Measurements from ENCODE around the gene SPATS2L. TPM values are rescaled to one million over a fixed set of nuclear protein-coding genes. Genes with fewer than 3 reads are reported as not detected.

Gene SPATS2L
- total and polyA plus RNA-seq, 2 experiments from 2014 or later: 159 to 202 TPM

DNA sequence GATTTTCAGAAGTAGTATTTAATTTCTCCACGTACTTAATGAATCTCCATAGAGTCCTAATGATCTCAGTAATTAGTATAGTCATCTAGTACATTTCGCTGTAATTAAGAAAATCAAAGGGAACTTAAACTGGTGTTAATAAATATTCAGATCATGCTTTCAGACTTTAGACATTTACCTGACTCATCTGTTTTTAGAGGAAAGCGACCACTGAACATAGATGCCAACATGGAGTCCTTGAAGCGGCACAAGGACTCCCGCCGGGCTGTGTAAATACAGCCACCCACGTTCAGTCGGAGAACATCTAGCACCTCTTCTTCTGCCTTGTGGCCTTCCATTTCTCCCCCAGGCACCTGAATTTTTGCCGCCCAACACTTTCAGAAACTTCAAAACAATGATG lies 200.2 kb downstream of the SPATS2L start:
- TF ChIP-seq EZH2phosphoT487 (IDR thresholded peaks at IDR 0.05; ENCODE audit: low read depth, severe bottlenecking, unreplicated experiment): no peak
- 75% methylated on average over 9 of the region's 9 CpGs for WGBS (ENCODE audit: low lambda C conversion rate, missing lambda C conversion rate)
- DNase-seq (ENCODE audit: low spot score): no peak
- Histone ChIP-seq H2AFZ (peak overlapping the region; percentile 7), H3K4me2 (peak overlapping the region; percentile 32), H3K9me2 (replicated peaks; ENCODE audit: insufficient read depth) (no peaks in the 10 kb centered on the region), H3K79me2 (peaks cover 18% of the 10 kb centered on the region), H3K27me3 (no peaks in the 10 kb centered on the region), H3K4me3 (no peak overlapping the region), H3K36me3 (replicated peaks; ENCODE audit: insufficient read depth, low read depth) (no peaks in the 10 kb centered on the region), H4K20me1 (ENCODE audit: insufficient read depth, poor library complexity, severe bottlenecking) (no peaks in the 10 kb centered on the region), H3K4me1 (ENCODE audit: insufficient read depth) (peaks cover 11% of the 10 kb centered on the region), H3K9me3 (ENCODE audit: low read depth) (no peaks in the 10 kb centered on the region), H3K27ac (peak overlapping the region; percentile 93)

DNA sequence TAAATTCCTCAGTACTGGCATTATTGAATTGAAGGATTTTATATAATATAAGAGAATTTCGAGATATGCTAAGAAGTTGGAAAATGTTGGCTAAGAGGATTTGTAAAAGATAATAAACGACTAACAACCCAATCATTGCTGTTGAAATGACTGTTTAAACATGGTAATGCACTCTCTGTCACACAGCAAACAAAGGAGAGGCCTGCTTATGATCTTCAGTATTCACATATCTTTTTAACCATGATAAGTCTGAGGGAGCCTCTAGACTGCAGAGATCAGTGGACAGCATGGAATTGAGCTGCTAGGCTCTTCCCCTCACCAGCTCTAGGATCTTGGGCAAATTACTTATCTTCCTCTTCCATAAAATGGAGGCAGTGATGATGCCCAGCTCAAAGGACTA lies 200.7 kb downstream of the SPATS2L start:
- Histone ChIP-seq H3K4me3 (no peak overlapping the region), H3K36me3 (replicated peaks; ENCODE audit: insufficient read depth, low read depth) (no peaks in the 10 kb centered on the region), H3K4me2 (peak overlapping the region; percentile 32), H2AFZ (peak overlapping the region; percentile 7), H3K9me3 (ENCODE audit: low read depth) (no peaks in the 10 kb centered on the region), H4K20me1 (ENCODE audit: insufficient read depth, poor library complexity, severe bottlenecking) (no peaks in the 10 kb centered on the region), H3K79me2 (peaks cover 18% of the 10 kb centered on the region), H3K27me3 (no peaks in the 10 kb centered on the region), H3K9me2 (replicated peaks; ENCODE audit: insufficient read depth) (no peaks in the 10 kb centered on the region), H3K27ac (peak overlapping the region; percentile 93), H3K4me1 (ENCODE audit: insufficient read depth) (peaks cover 11% of the 10 kb centered on the region)
- DNase-seq (ENCODE audit: low spot score): peak; percentile 41
- TF ChIP-seq EZH2 (IDR thresholded peaks at IDR 0.05; ENCODE audit: borderline replicate concordance): no peak
- TF ChIP-seq EZH2phosphoT487 (IDR thresholded peaks at IDR 0.05; ENCODE audit: low read depth, severe bottlenecking, unreplicated experiment): no peak
- TF ChIP-seq, protein P1, sequence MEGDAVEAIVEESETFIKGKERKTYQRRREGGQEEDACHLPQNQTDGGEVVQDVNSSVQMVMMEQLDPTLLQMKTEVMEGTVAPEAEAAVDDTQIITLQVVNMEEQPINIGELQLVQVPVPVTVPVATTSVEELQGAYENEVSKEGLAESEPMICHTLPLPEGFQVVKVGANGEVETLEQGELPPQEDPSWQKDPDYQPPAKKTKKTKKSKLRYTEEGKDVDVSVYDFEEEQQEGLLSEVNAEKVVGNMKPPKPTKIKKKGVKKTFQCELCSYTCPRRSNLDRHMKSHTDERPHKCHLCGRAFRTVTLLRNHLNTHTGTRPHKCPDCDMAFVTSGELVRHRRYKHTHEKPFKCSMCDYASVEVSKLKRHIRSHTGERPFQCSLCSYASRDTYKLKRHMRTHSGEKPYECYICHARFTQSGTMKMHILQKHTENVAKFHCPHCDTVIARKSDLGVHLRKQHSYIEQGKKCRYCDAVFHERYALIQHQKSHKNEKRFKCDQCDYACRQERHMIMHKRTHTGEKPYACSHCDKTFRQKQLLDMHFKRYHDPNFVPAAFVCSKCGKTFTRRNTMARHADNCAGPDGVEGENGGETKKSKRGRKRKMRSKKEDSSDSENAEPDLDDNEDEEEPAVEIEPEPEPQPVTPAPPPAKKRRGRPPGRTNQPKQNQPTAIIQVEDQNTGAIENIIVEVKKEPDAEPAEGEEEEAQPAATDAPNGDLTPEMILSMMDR (IDR thresholded peaks at IDR 0.05; ENCODE audit: poor library complexity): no peak
- 60% methylated on average over 2 of the region's 2 CpGs for WGBS (ENCODE audit: low lambda C conversion rate, missing lambda C conversion rate)

DNA sequence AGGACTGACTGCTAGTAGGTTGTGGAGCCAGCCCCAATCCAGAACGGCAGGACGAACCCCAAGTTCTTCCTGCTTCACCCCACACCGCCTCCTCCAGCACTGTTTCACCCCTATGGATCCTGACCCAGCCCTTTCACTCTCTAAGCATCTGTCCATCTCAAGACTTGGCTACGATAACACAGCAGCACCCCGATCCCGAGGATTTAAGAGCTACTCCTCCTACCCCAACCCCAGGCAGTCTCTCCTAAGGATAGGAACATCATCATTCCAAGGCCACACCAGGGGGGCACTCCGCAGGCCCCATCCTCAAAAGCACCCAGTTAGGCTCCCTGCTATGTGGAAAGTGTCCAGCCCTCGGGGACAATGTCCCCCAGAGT lies 202.7 kb downstream of the SPATS2L start:
- TF ChIP-seq EZH2phosphoT487 (IDR thresholded peaks at IDR 0.05; ENCODE audit: low read depth, severe bottlenecking, unreplicated experiment) (no peak), EZH2 (IDR thresholded peaks at IDR 0.05; ENCODE audit: borderline replicate concordance) (no peak)
- TF ChIP-seq, protein P1 (IDR thresholded peaks at IDR 0.05; ENCODE audit: poor library complexity): no peak
- no peaks in the 10 kb centered on the region for H3K9me2 ChIP-seq (replicated peaks; ENCODE audit: insufficient read depth)
- peaks cover 18% of the 10 kb centered on the region for H3K79me2 ChIP-seq
- H3K4me3 ChIP-seq: peak overlapping the region; percentile 83
- no peaks in the 10 kb centered on the region for H3K9me3 ChIP-seq (ENCODE audit: low read depth)
- H3K36me3 ChIP-seq (replicated peaks; ENCODE audit: insufficient read depth, low read depth): no peaks in the 10 kb centered on the region
- peak overlapping the region; percentile 93 for H3K27ac ChIP-seq
- H3K27me3 ChIP-seq: no peaks in the 10 kb centered on the region
- WGBS (ENCODE audit: low lambda C conversion rate, missing lambda C conversion rate): 59% methylated on average over 8 of the region's 8 CpGs
- peak overlapping the region; percentile 90 for H2AFZ ChIP-seq
- H3K4me1 ChIP-seq (ENCODE audit: insufficient read depth): peaks cover 11% of the 10 kb centered on the region
- no peaks in the 10 kb centered on the region for H4K20me1 ChIP-seq (ENCODE audit: insufficient read depth, poor library complexity, severe bottlenecking)
- peak overlapping the region; percentile 98 for H3K4me2 ChIP-seq
- DNase-seq (ENCODE audit: low spot score): peak; percentile 11

DNA sequence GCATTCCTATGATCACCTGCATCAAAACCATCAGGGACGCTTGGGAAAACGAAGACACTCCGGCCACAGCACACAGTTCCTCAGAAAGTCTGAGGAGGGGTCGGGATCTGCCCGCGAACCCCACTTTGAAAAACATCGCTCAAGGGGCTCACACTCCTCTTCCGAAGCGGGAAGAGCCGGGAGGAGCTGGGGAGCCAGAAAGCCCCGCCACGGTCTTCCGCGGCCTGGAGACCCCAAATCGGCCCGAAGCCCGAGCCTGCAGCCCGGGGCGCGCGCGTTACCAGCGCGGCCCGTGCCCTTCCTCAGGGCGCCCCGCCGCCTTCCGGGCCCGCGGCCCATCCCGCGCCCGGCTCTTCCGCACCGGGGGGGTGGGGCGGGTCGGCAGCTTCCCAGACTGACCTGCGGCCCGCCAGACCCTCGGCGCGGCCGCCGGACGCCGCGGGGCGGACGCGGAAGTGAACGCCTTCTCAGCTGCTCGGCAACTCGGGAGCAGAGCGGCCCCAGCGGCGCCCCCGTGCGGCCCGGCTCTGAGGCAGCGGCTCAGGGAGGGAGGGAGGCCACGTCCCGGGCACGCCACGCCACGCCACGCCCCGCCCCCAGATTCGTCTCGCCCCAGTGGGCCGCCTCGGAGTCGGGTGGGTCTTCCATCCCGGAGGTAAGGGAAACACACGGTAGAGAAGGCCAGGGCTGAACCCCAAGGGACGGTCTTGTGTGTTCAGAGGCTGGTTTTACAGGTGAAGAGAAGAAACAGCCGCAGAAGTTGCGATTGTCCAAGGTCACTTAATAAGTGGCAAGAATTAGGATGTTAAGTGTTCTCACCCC lies 203.3 kb downstream of the SPATS2L start, which contains the start of gene KCTD18:
KCTD18 (minus strand) TSS at position 457 of the 822 bp plus-strand sequence. CDS start 3,052 bp downstream, outside the sequence.
- H2AFZ ChIP-seq: peak within 1 kb of the TSS; percentile 90
- peak; percentile 95 for DNase-seq (ENCODE audit: low spot score)
- TF ChIP-seq, protein P1 (IDR thresholded peaks at IDR 0.05; ENCODE audit: poor library complexity): peak; percentile 85
- TF ChIP-seq EZH2phosphoT487 (IDR thresholded peaks at IDR 0.05; ENCODE audit: low read depth, severe bottlenecking, unreplicated experiment) (no peak), EZH2 (IDR thresholded peaks at IDR 0.05; ENCODE audit: borderline replicate concordance) (no peak)
- 3% methylated on average over 62 of the region's 78 CpGs for WGBS (ENCODE audit: low lambda C conversion rate, missing lambda C conversion rate)
- H3K27me3 ChIP-seq: no peaks in the 10 kb centered on the region
- peak within 1 kb of the TSS; percentile 98 for H3K4me2 ChIP-seq
- H3K27ac ChIP-seq: peak within 1 kb of the TSS; percentile 93
- no peaks in the 10 kb centered on the region for H3K9me2 ChIP-seq (replicated peaks; ENCODE audit: insufficient read depth)
- no peaks in the 10 kb centered on the region for H3K9me3 ChIP-seq (ENCODE audit: low read depth)
- no peaks in the 10 kb centered on the region for H3K36me3 ChIP-seq (replicated peaks; ENCODE audit: insufficient read depth, low read depth)
- H4K20me1 ChIP-seq (ENCODE audit: insufficient read depth, poor library complexity, severe bottlenecking): no peaks in the 10 kb centered on the region
- H3K4me3 ChIP-seq: peak within 1 kb of the TSS; percentile 83
- peaks cover 18% of the 10 kb centered on the region for H3K79me2 ChIP-seq
- peaks cover 11% of the 10 kb centered on the region for H3K4me1 ChIP-seq (ENCODE audit: insufficient read depth)
